Activated CD4-positive, alpha-beta T cell treated with anti-CD3 and anti-CD28 coated beads, Interleukin-2, Interleukin-4, amounts not matched to agents 100 ng/mL and 50 ng/mL, durations not matched to agents 16 hours and 8 hours (primary cell): Measurements from ENCODE around the gene KCNK4.

Experiments
- DNase-seq: peaks from one replicate; pipeline ENCODE4 v3.0.0-alpha.2; 2020; ENCODE audit warnings: low spot score

The KCNK4 gene

GRCh38 chr11:64268893-64269539 lies 22.1 kb upstream of the KCNK4 start:
- peak; percentile 64 for DNase-seq

- peak; percentile 99 for DNase-seq
Measured at GRCh38 chr11:64269540-64270220, 21.4 kb upstream of the KCNK4 start.

GRCh38 chr11:64275031-64275800 lies 15.9 kb upstream of the KCNK4 start:
- no peak for DNase-seq

GRCh38 chr11:64275841-64276240 lies 15.3 kb upstream of the KCNK4 start:
- no peak for DNase-seq

GRCh38 chr11:64276653-64277431 lies 14.3 kb upstream of the KCNK4 start:
- no peak for DNase-seq

GRCh38 chr11:64278576-64279190 lies 12.4 kb upstream of the KCNK4 start:
- DNase-seq: no peak

- DNase-seq: no peak
Measured at GRCh38 chr11:64281957-64282770, 8.9 kb upstream of the KCNK4 start.

- DNase-seq: no peak
Measured at GRCh38 chr11:64283092-64283491, 8.0 kb upstream of the KCNK4 start.

- peak; percentile 97 for DNase-seq
Measured at GRCh38 chr11:64284048-64284961, 6.8 kb upstream of the KCNK4 start, which contains the start of gene BAD. Gene BAD (minus strand): TSS chr11:64284665. CDS start chr11:64284368, 297 bp downstream.

- DNase-seq: peak; percentile 86
Measured at GRCh38 chr11:64284962-64285884, 5.9 kb upstream of the KCNK4 start, which contains the start of gene GPR137. Gene GPR137 (plus strand): TSS chr11:64285848. CDS start chr11:64286525, 677 bp downstream.

- peak; percentile 35 for DNase-seq
Measured at GRCh38 chr11:64285885-64286800, 5.0 kb upstream of the KCNK4 start.

GRCh38 chr11:64286801-64287159 lies 4.3 kb upstream of the KCNK4 start:
- no peak for DNase-seq

- no peak for DNase-seq
Measured at GRCh38 chr11:64287676-64288352, 3.3 kb upstream of the KCNK4 start.

GRCh38 chr11:64288353-64288750 lies 2.8 kb upstream of the KCNK4 start:
- DNase-seq: no peak

- DNase-seq: no peak
Measured at GRCh38 chr11:64289002-64289564, 2.0 kb upstream of the KCNK4 start.
